Natural killer cell (primary cell): ENCODE data around the gene GAMT. TPM values are rescaled to one million over a fixed set of nuclear protein-coding genes. Genes with fewer than 3 reads are reported as not detected.

ENCODE experiments used
- ATAC-seq, 3 donors: fragments of 150-1000 bp in 2 of 3; fragments of 200-7000 bp in 1 of 3; cut with Tn5 transposase; 1 replicate in 1 of 3; 2 replicates in 2 of 3; pipeline ENCODE4 v1.10.0; 2021; ENCODE audit warnings: mild to moderate bottlenecking in 2 of 3, moderate library complexity in 2 of 3
- DNase-seq, 2 donors: peaks; one replicate each; pipeline versions ENCODE4 v3.0.0 to v3.0.0-alpha.2; 2013 to 2021; ENCODE audit warnings: mixed read lengths in 1 of 2
- H3K27ac ChIP-seq: one replicate; pipeline ENCODE4 v1.5.1; 2013; ENCODE audit warnings: mild to moderate bottlenecking, low read length
- H3K27me3 ChIP-seq: one replicate; pipeline ENCODE4 v1.6.1; 2013; ENCODE audit warnings: low read length; ENCODE audit not compliant: control insufficient read depth, insufficient read depth
- H3K36me3 ChIP-seq: one replicate; pipeline ENCODE4 v1.6.1; 2013; ENCODE audit warnings: low read length; ENCODE audit not compliant: control insufficient read depth, insufficient read depth
- H3K4me1 ChIP-seq: one replicate; pipeline ENCODE4 v1.6.1; 2013; ENCODE audit warnings: low read length; ENCODE audit not compliant: control insufficient read depth, insufficient read depth
- H3K4me3 ChIP-seq: one replicate; pipeline ENCODE4 v1.5.1; 2013; ENCODE audit warnings: low read length
- H3K9me3 ChIP-seq: one replicate; pipeline ENCODE4 v1.6.1; 2013; ENCODE audit warnings: low read length; ENCODE audit not compliant: control insufficient read depth, insufficient read depth
- H3K27ac Mint-ChIP-seq, 2 donors: one replicate each; pipeline ENCODE4 v1.8.0; 2022; ENCODE audit warnings: mild to moderate bottlenecking in 2 of 2, mixed read lengths in 2 of 2, moderate library complexity in 1 of 2
- H3K27me3 Mint-ChIP-seq, 2 donors: one replicate each; pipeline ENCODE4 v1.8.0; 2022; ENCODE audit warnings: low read depth in 2 of 2, mixed read lengths in 2 of 2
- H3K36me3 Mint-ChIP-seq: one replicate; pipeline ENCODE4 v1.8.0; 2022; ENCODE audit warnings: mixed read lengths
- H3K4me1 Mint-ChIP-seq, 2 donors: one replicate each; pipeline ENCODE4 v1.8.0; 2022; ENCODE audit warnings: mixed read lengths in 2 of 2
- H3K4me3 Mint-ChIP-seq: one replicate; pipeline ENCODE4 v1.8.0; 2022; ENCODE audit warnings: mild to moderate bottlenecking, moderate library complexity, mixed read lengths
- H3K9me3 Mint-ChIP-seq, 2 donors: one replicate each; pipeline ENCODE4 v1.8.0; 2022; ENCODE audit warnings: mixed read lengths in 2 of 2
- WGBS: methylation state at CpG from one replicate; pipeline ENCODE4 v1.1.7; 2013; ENCODE audit warnings: missing lambda C conversion rate; ENCODE audit not compliant: insufficient coverage; 5-methylcytosine and 5-hydroxymethylcytosine counted together
- intact Hi-C: fragments of 100-400 bp; cut with micrococcal nuclease; formaldehyde crosslinking; loops from one replicate; pipeline ENCODE4 v1.14.2; 2022
- total RNA-seq, 4 donors: library from RNA; stranded (reverse); fragments of 120-200 nt in 1 of 4; gene quantifications; one replicate each; pipeline versions ENCODE4 v1.2.3 to v1.2.4, GENCODE V29; 2013 to 2022
- TF ChIP-seq, protein P1 (sequence below): fragments of 200-600 bp; IDR thresholded peaks from one replicate; pipeline ENCODE4 v1.8.0; 2022; ENCODE audit warnings: antibody characterized with exemption

GAMT gene
- total RNA-seq, 3 donors from 2014 or later (not counting 1 experiment from before 2014, with no cell fraction given) = 5.1 to 7.5 (median 7.1) TPM

DNA sequence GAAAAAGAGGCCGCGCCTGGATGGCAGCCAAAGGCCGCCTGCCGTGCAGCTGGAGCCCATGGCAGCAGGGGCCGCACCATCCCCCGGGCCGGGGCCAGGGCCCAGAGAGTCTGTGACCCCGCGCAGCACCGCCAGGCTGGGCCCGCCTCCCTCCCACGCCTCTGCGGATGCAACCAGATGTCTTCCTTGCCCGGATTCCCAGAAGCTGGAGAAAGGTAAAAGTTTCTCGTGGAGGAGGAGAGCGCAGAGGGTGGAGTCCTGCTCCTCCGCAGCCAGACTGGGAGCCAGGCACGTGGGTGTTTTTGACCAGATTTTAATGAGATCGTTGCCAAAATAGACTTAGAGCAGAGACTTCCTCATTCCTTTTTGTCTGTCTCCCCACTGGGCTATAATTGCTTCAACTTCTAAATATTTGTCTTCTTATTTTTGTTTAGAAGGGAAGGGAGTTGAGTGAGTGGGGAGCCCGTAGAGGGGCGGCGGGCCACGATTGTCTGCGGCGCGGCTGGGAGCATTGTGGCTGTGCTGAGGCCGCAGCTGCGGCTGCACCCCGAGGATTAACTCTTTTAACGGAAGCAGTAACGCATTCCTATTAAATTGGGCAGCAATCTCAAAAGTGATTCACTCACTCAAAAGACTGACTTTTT lies 40.4 kb downstream of the GAMT start:
- TF ChIP-seq, protein P1, sequence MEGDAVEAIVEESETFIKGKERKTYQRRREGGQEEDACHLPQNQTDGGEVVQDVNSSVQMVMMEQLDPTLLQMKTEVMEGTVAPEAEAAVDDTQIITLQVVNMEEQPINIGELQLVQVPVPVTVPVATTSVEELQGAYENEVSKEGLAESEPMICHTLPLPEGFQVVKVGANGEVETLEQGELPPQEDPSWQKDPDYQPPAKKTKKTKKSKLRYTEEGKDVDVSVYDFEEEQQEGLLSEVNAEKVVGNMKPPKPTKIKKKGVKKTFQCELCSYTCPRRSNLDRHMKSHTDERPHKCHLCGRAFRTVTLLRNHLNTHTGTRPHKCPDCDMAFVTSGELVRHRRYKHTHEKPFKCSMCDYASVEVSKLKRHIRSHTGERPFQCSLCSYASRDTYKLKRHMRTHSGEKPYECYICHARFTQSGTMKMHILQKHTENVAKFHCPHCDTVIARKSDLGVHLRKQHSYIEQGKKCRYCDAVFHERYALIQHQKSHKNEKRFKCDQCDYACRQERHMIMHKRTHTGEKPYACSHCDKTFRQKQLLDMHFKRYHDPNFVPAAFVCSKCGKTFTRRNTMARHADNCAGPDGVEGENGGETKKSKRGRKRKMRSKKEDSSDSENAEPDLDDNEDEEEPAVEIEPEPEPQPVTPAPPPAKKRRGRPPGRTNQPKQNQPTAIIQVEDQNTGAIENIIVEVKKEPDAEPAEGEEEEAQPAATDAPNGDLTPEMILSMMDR = no peak

DNA sequence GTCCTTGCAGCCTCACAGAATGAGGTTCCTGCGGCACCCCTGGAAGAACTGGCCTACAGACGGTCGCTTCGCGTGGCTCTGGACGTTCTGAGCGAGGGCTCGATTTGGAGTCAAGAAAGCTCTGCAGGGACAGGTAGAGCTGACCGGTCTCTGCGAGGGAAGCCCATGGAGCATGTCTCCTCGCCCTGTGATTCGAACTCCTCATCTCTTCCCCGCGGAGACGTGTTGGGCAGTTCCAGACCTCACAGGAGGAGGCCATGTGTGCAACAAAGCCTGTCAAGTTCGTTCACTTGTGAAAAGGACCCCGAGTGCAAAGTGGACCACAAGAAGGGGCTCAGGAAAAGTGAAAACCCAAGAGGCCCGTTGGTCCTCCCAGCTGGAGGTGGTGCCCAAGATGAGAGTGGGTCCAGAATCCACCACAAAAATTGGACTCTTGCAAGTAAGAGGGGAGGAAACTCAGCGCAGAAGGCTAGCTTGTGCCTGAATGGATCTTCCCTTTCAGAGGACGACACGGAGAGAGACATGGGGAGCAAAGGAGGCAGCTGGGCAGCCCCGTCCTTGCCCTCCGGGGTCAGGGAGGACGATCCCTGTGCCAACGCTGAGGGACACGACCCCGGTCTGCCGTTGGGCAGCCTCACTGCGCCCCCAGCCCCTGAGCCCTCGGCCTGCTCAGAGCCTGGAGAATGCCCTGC lies 41.1 kb downstream of the GAMT start:
- Mint-ChIP-seq H3K4me1 (peaks cover 31 to 36% of the 10 kb centered on the region in 2 donors), H3K4me3 (no peak overlapping the region), H3K27ac (no peak overlapping the region), H3K27me3 (no peaks in the 10 kb centered on the region), H3K36me3 (no peaks in the 10 kb centered on the region), H3K9me3 (no peaks in the 10 kb centered on the region)
- H3K4me1 ChIP-seq = peaks cover 30% of the 10 kb centered on the region
- H3K4me3 ChIP-seq = no peak overlapping the region
- H3K27ac ChIP-seq = no peak overlapping the region
- H3K27me3 ChIP-seq = no peaks in the 10 kb centered on the region
- no peak for DNase-seq
- WGBS = 96% methylated on average over 30 of the region's 30 CpGs
- TF ChIP-seq, protein P1 = no peak
- peaks cover 29% of the 10 kb centered on the region for H3K36me3 ChIP-seq
- no peak for ATAC-seq
- intact Hi-C loops = no loop called here
- no peaks in the 10 kb centered on the region for H3K9me3 ChIP-seq

More for the DNA sequence above, 40.4 kb downstream of the GAMT start:
- ATAC-seq = no peak
- WGBS = 92% methylated on average over 31 of the region's 31 CpGs
- H3K27me3 ChIP-seq = no peaks in the 10 kb centered on the region
- no peaks in the 10 kb centered on the region for H3K9me3 ChIP-seq
- no peak overlapping the region for H3K27ac Mint-ChIP-seq
- DNase-seq = no peak
- intact Hi-C loops = no loop called here
- no peak overlapping the region for H3K27ac ChIP-seq
- H3K36me3 Mint-ChIP-seq = no peaks in the 10 kb centered on the region
- H3K4me3 Mint-ChIP-seq = no peak overlapping the region
- H3K4me1 Mint-ChIP-seq = peaks cover 24 to 32% of the 10 kb centered on the region in 2 donors
- peaks cover 29% of the 10 kb centered on the region for H3K36me3 ChIP-seq
- H3K9me3 Mint-ChIP-seq = no peaks in the 10 kb centered on the region
- no peak overlapping the region for H3K4me3 ChIP-seq
- no peaks in the 10 kb centered on the region for H3K27me3 Mint-ChIP-seq
- H3K4me1 ChIP-seq = peaks cover 26% of the 10 kb centered on the region

DNA sequence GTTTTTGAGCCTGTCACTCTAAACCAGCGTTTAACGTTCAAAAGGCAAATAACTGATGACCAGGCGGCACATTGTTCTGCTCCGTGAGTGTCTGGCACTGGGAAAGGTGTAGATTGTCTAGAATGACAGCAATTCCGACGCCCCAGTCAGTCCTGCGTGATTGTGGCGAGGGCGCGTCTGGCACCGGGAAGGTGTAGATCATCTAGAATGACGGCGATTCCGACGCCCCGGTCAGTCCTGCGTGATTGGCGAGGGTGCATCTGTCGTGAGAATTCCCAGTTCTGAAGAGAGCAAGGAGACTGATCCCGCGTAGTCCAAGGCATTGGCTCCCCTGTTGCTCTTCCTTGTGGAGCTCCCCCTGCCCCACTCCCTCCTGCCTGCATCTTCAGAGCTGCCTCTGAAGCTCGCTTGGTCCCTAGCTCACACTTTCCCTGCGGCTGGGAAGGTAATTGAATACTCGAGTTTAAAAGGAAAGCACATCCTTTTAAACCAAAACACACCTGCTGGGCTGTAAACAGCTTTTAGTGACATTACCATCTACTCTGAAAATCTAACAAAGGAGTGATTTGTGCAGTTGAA lies 43.7 kb downstream of the GAMT start:
- no peaks in the 10 kb centered on the region for H3K36me3 Mint-ChIP-seq
- DNase-seq (no peak), ATAC-seq (no peak)
- peaks cover 29% of the 10 kb centered on the region for H3K36me3 ChIP-seq
- no peaks in the 10 kb centered on the region for H3K9me3 ChIP-seq
- 97% methylated on average over 23 of the region's 24 CpGs for WGBS
- H3K27ac Mint-ChIP-seq = no peak overlapping the region
- H3K4me3 Mint-ChIP-seq = no peak overlapping the region
- H3K27ac ChIP-seq = no peak overlapping the region
- TF ChIP-seq, protein P1 = no peak
- no peak overlapping the region for H3K4me3 ChIP-seq
- no peaks in the 10 kb centered on the region for H3K27me3 ChIP-seq
- intact Hi-C loops = no loop called here
- no peaks in the 10 kb centered on the region for H3K9me3 Mint-ChIP-seq
- peaks cover 13 to 19% of the 10 kb centered on the region in 2 donors for H3K4me1 Mint-ChIP-seq
- H3K4me1 ChIP-seq = peaks cover 24% of the 10 kb centered on the region
- H3K27me3 Mint-ChIP-seq = no peaks in the 10 kb centered on the region
